ENCODE data around the gene PLPP4.

The PLPP4 gene

DNA sequence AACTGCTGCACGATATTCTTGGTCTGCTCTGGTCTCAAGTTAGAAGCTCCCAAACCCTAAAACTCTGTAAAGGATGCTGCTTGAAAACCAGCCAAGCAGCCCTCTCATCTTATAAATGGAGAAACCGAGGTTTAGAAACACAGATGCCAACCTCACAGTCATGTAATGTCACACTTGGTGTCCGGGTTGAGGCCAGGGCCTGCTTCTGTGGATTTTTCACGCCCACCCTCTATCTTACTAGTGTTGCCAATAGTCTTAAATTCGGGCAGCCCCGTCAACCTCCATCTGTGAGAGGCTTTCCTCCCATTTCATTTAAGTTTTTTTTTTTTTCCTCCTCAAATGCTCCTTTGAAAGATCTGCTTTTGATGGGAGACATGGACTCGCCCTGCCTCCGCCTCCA lies 28.9 kb downstream of the PLPP4 start:
- TF ChIP-seq, protein P1, sequence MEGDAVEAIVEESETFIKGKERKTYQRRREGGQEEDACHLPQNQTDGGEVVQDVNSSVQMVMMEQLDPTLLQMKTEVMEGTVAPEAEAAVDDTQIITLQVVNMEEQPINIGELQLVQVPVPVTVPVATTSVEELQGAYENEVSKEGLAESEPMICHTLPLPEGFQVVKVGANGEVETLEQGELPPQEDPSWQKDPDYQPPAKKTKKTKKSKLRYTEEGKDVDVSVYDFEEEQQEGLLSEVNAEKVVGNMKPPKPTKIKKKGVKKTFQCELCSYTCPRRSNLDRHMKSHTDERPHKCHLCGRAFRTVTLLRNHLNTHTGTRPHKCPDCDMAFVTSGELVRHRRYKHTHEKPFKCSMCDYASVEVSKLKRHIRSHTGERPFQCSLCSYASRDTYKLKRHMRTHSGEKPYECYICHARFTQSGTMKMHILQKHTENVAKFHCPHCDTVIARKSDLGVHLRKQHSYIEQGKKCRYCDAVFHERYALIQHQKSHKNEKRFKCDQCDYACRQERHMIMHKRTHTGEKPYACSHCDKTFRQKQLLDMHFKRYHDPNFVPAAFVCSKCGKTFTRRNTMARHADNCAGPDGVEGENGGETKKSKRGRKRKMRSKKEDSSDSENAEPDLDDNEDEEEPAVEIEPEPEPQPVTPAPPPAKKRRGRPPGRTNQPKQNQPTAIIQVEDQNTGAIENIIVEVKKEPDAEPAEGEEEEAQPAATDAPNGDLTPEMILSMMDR (IDR thresholded peaks at IDR 0.05; ENCODE audit: low read depth, low read length, poor library complexity, severe bottlenecking): no peak
- TF ChIP-seq EZH2phosphoT487 (IDR thresholded peaks at IDR 0.05; ENCODE audit: borderline replicate concordance, low read length): no peak
- Histone ChIP-seq H3K36me3 (ENCODE audit: control insufficient read depth, low read length) (no peaks in the 10 kb centered on the region), H4K20me1 (ENCODE audit: control insufficient read depth, insufficient read depth, low read depth, low read length) (no peaks in the 10 kb centered on the region), H3F3A (ENCODE audit: control insufficient read depth, insufficient read depth) (no peaks in the 10 kb centered on the region), H3K9me3 (ENCODE audit: control insufficient read depth, insufficient read depth, low read length) (no peaks in the 10 kb centered on the region), H3K27me3 (ENCODE audit: control insufficient read depth, low read length) (no peaks in the 10 kb centered on the region; the same call in 1 of the 2 replicates), H3K4me3 (ENCODE audit: low read length) (no peak overlapping the region), H3K79me2 (ENCODE audit: control insufficient read depth, low read length) (no peaks in the 10 kb centered on the region), H3K4me1 (ENCODE audit: control insufficient read depth, low read length) (no peaks in the 10 kb centered on the region), H3K9me2 (replicated peaks; ENCODE audit: control insufficient read depth, low read length) (no peaks in the 10 kb centered on the region), H3K4me2 (ENCODE audit: low read length) (no peak overlapping the region), H3K27ac (ENCODE audit: low read depth, low read length) (no peak overlapping the region)

GRCh38 chr10:120486671-120487205 lies 29.7 kb downstream of the PLPP4 start:
- no peaks in the 10 kb centered on the region for H3K4me1 ChIP-seq (ENCODE audit: control insufficient read depth, low read length)
- H3K27ac ChIP-seq (ENCODE audit: low read depth, low read length): no peak overlapping the region
- H3K9me2 ChIP-seq (replicated peaks; ENCODE audit: control insufficient read depth, low read length): no peaks in the 10 kb centered on the region
- no peak for TF ChIP-seq EZH2phosphoT487 (IDR thresholded peaks at IDR 0.05; ENCODE audit: borderline replicate concordance, low read length)
- TF ChIP-seq, protein P1 (IDR thresholded peaks at IDR 0.05; ENCODE audit: low read depth, low read length, poor library complexity, severe bottlenecking): no peak
- H3K79me2 ChIP-seq (ENCODE audit: control insufficient read depth, low read length): no peaks in the 10 kb centered on the region
- no peaks in the 10 kb centered on the region for H3K36me3 ChIP-seq (ENCODE audit: control insufficient read depth, low read length)
- no peak overlapping the region for H3K4me2 ChIP-seq (ENCODE audit: low read length)
- no peak overlapping the region for H3K4me3 ChIP-seq (ENCODE audit: low read length)
- no peaks in the 10 kb centered on the region; the same call in 1 of the 2 replicates for H3K27me3 ChIP-seq (ENCODE audit: control insufficient read depth, low read length)
- H3K9me3 ChIP-seq (ENCODE audit: control insufficient read depth, insufficient read depth, low read length): no peaks in the 10 kb centered on the region
- H3F3A ChIP-seq (ENCODE audit: control insufficient read depth, insufficient read depth): no peaks in the 10 kb centered on the region
- H4K20me1 ChIP-seq (ENCODE audit: control insufficient read depth, insufficient read depth, low read depth, low read length): no peaks in the 10 kb centered on the region

- TF ChIP-seq, protein P1 (IDR thresholded peaks at IDR 0.05; ENCODE audit: low read depth, low read length, poor library complexity, severe bottlenecking): no peak
- no peak for TF ChIP-seq EZH2phosphoT487 (IDR thresholded peaks at IDR 0.05; ENCODE audit: borderline replicate concordance, low read length)
- Histone ChIP-seq H3F3A (ENCODE audit: control insufficient read depth, insufficient read depth) (no peaks in the 10 kb centered on the region), H3K4me3 (ENCODE audit: low read length) (no peak overlapping the region)
Measured at GRCh38 chr10:120490288-120490687, 33.3 kb downstream of the PLPP4 start.

More at GRCh38 chr10:120490288-120490687, 33.3 kb downstream of the PLPP4 start:
- H3K36me3 ChIP-seq (ENCODE audit: control insufficient read depth, low read length): no peaks in the 10 kb centered on the region
- H3K9me3 ChIP-seq (ENCODE audit: control insufficient read depth, insufficient read depth, low read length): no peaks in the 10 kb centered on the region
- no peak overlapping the region for H3K27ac ChIP-seq (ENCODE audit: low read depth, low read length)
- no peak overlapping the region for H3K4me2 ChIP-seq (ENCODE audit: low read length)
- H4K20me1 ChIP-seq (ENCODE audit: control insufficient read depth, insufficient read depth, low read depth, low read length): no peaks in the 10 kb centered on the region
- H3K4me1 ChIP-seq (ENCODE audit: control insufficient read depth, low read length): no peaks in the 10 kb centered on the region
- no peaks in the 10 kb centered on the region for H3K9me2 ChIP-seq (replicated peaks; ENCODE audit: control insufficient read depth, low read length)
- H3K27me3 ChIP-seq (ENCODE audit: control insufficient read depth, low read length): no peaks in the 10 kb centered on the region; the same call in 1 of the 2 replicates
- H3K79me2 ChIP-seq (ENCODE audit: control insufficient read depth, low read length): no peaks in the 10 kb centered on the region
